ENCODE measurements around the gene PARD3. TPM values are rescaled to one million over a fixed set of nuclear protein-coding genes. Genes with fewer than 3 reads are reported as not detected.

The PARD3 gene
- total and polyA plus RNA-seq, 2 experiments from 2014 or later: 47.2 to 59.7 TPM

GRCh38 chr10:34384372-34384771, 430.7 kb downstream of the PARD3 start:
- H3K4me3 ChIP-seq: no peak overlapping the region
- no peak overlapping the region for H2AFZ ChIP-seq
- no peak for TF ChIP-seq EZH2 (IDR thresholded peaks at IDR 0.05; ENCODE audit: borderline replicate concordance)
- no peak for TF ChIP-seq EZH2phosphoT487 (IDR thresholded peaks at IDR 0.05; ENCODE audit: low read depth, severe bottlenecking, unreplicated experiment)
- TF ChIP-seq CTCF (IDR thresholded peaks at IDR 0.05; ENCODE audit: poor library complexity): no peak
- H3K9me3 ChIP-seq (ENCODE audit: low read depth): no peaks in the 10 kb centered on the region
- H3K27me3 ChIP-seq: no peaks in the 10 kb centered on the region
- no peak overlapping the region for H3K4me2 ChIP-seq
- H4K20me1 ChIP-seq (ENCODE audit: insufficient read depth, poor library complexity, severe bottlenecking): no peaks in the 10 kb centered on the region
- H3K4me1 ChIP-seq (ENCODE audit: insufficient read depth): no peaks in the 10 kb centered on the region
- no peaks in the 10 kb centered on the region for H3K9me2 ChIP-seq (replicated peaks; ENCODE audit: insufficient read depth)
- no peaks in the 10 kb centered on the region for H3K36me3 ChIP-seq (replicated peaks; ENCODE audit: insufficient read depth, low read depth)
- no peaks in the 10 kb centered on the region for H3K79me2 ChIP-seq
- no peak overlapping the region for H3K27ac ChIP-seq
- 74% methylated on average over 4 of the region's 4 CpGs for WGBS (ENCODE audit: low lambda C conversion rate, missing lambda C conversion rate)
- no peak for DNase-seq (ENCODE audit: low spot score)

GRCh38 chr10:34382626-34383025, 432.5 kb downstream of the PARD3 start:
- H2AFZ ChIP-seq: no peak overlapping the region
- H3K4me1 ChIP-seq (ENCODE audit: insufficient read depth): no peaks in the 10 kb centered on the region
- no peaks in the 10 kb centered on the region for H3K79me2 ChIP-seq
- no peak overlapping the region for H3K4me3 ChIP-seq
- H3K36me3 ChIP-seq (replicated peaks; ENCODE audit: insufficient read depth, low read depth): no peaks in the 10 kb centered on the region
- no peak for DNase-seq (ENCODE audit: low spot score)
- 95% methylated on average over 10 of the region's 10 CpGs for WGBS (ENCODE audit: low lambda C conversion rate, missing lambda C conversion rate)
- no peaks in the 10 kb centered on the region for H3K9me3 ChIP-seq (ENCODE audit: low read depth)
- no peaks in the 10 kb centered on the region for H4K20me1 ChIP-seq (ENCODE audit: insufficient read depth, poor library complexity, severe bottlenecking)
- no peak overlapping the region for H3K4me2 ChIP-seq
- H3K27ac ChIP-seq: no peak overlapping the region
- no peaks in the 10 kb centered on the region for H3K9me2 ChIP-seq (replicated peaks; ENCODE audit: insufficient read depth)
- TF ChIP-seq CTCF (IDR thresholded peaks at IDR 0.05; ENCODE audit: poor library complexity) (no peak), EZH2 (IDR thresholded peaks at IDR 0.05; ENCODE audit: borderline replicate concordance) (no peak)
- no peaks in the 10 kb centered on the region for H3K27me3 ChIP-seq

GRCh38 chr10:34380856-34381255, 434.2 kb downstream of the PARD3 start:
- no peaks in the 10 kb centered on the region for H3K4me1 ChIP-seq (ENCODE audit: insufficient read depth)
- H3K4me3 ChIP-seq: no peak overlapping the region
- no peaks in the 10 kb centered on the region for H3K9me3 ChIP-seq (ENCODE audit: low read depth)
- H2AFZ ChIP-seq: no peak overlapping the region
- H3K79me2 ChIP-seq: no peaks in the 10 kb centered on the region
- H3K4me2 ChIP-seq: no peak overlapping the region
- no peak for DNase-seq (ENCODE audit: low spot score)
- H4K20me1 ChIP-seq (ENCODE audit: insufficient read depth, poor library complexity, severe bottlenecking): no peaks in the 10 kb centered on the region
- no peaks in the 10 kb centered on the region for H3K27me3 ChIP-seq
- no peak overlapping the region for H3K27ac ChIP-seq
- no peaks in the 10 kb centered on the region for H3K36me3 ChIP-seq (replicated peaks; ENCODE audit: insufficient read depth, low read depth)
- H3K9me2 ChIP-seq (replicated peaks; ENCODE audit: insufficient read depth): no peaks in the 10 kb centered on the region
- TF ChIP-seq EZH2 (IDR thresholded peaks at IDR 0.05; ENCODE audit: borderline replicate concordance) (no peak), CTCF (IDR thresholded peaks at IDR 0.05; ENCODE audit: poor library complexity) (no peak), EZH2phosphoT487 (IDR thresholded peaks at IDR 0.05; ENCODE audit: low read depth, severe bottlenecking, unreplicated experiment) (no peak)
- WGBS (ENCODE audit: low lambda C conversion rate, missing lambda C conversion rate): 72% methylated on average over 3 of the region's 3 CpGs

- no peak overlapping the region for H3K4me2 ChIP-seq
- no peaks in the 10 kb centered on the region for H3K79me2 ChIP-seq
- no peaks in the 10 kb centered on the region for H3K9me3 ChIP-seq (ENCODE audit: low read depth)
- H3K36me3 ChIP-seq (replicated peaks; ENCODE audit: insufficient read depth, low read depth): no peaks in the 10 kb centered on the region
- H2AFZ ChIP-seq: no peak overlapping the region
- TF ChIP-seq EZH2phosphoT487 (IDR thresholded peaks at IDR 0.05; ENCODE audit: low read depth, severe bottlenecking, unreplicated experiment) (no peak), CTCF (IDR thresholded peaks at IDR 0.05; ENCODE audit: poor library complexity) (no peak), EZH2 (IDR thresholded peaks at IDR 0.05; ENCODE audit: borderline replicate concordance) (no peak)
- no peaks in the 10 kb centered on the region for H3K4me1 ChIP-seq (ENCODE audit: insufficient read depth)
- no peak for DNase-seq (ENCODE audit: low spot score)
- no peaks in the 10 kb centered on the region for H3K27me3 ChIP-seq
- no peaks in the 10 kb centered on the region for H4K20me1 ChIP-seq (ENCODE audit: insufficient read depth, poor library complexity, severe bottlenecking)
- H3K4me3 ChIP-seq: no peak overlapping the region
- H3K27ac ChIP-seq: no peak overlapping the region
- H3K9me2 ChIP-seq (replicated peaks; ENCODE audit: insufficient read depth): no peaks in the 10 kb centered on the region
Observed at GRCh38 chr10:34378297-34378696, 436.8 kb downstream of the PARD3 start.
